Chondrocyte (in vitro differentiated cells): ENCODE results near the gene NDUFB7. TPM values are rescaled to one million over a fixed set of nuclear protein-coding genes. Genes with fewer than 3 reads are reported as not detected.

Source experiments
- DNase-seq: peaks from one replicate; pipeline ENCODE4 v3.0.0; 2021; ENCODE audit warnings: mixed read lengths, low spot score
- H3K27ac Mint-ChIP-seq: one replicate; pipeline ENCODE4 v1.8.0; 2021; ENCODE audit warnings: mild to moderate bottlenecking, moderate library complexity, mixed read lengths; ENCODE audit not compliant: unreplicated experiment
- H3K27me3 Mint-ChIP-seq: 2 replicates; pipeline ENCODE4 v1.8.0; 2021; ENCODE audit warnings: low read depth, mixed read lengths
- H3K36me3 Mint-ChIP-seq: 2 replicates; pipeline ENCODE4 v1.8.0; 2021; ENCODE audit warnings: low read depth, mixed read lengths
- H3K4me1 Mint-ChIP-seq: 2 replicates; pipeline ENCODE4 v1.8.0; 2021; ENCODE audit warnings: low read depth, mild to moderate bottlenecking, mixed read lengths
- H3K4me3 Mint-ChIP-seq: one replicate; pipeline ENCODE4 v1.8.0; 2021; ENCODE audit warnings: mild to moderate bottlenecking, moderate library complexity, mixed read lengths; ENCODE audit not compliant: unreplicated experiment
- H3K9me3 Mint-ChIP-seq: 2 replicates; pipeline ENCODE4 v1.8.0; 2021; ENCODE audit warnings: low read depth, mixed read lengths
- total RNA-seq: library from RNA; stranded (reverse); gene quantifications from 3 replicates; pipeline ENCODE4 v1.2.1, GENCODE V29; 2021
- TF ChIP-seq, protein P1 (sequence below): fragments of 200-600 bp; sonication (generic); IDR thresholded peaks from 2 replicates; pipeline ENCODE4 v1.5.0; 2021; ENCODE audit warnings: antibody characterized with exemption, mild to moderate bottlenecking, moderate library complexity

Gene NDUFB7
- total RNA-seq, 1 donor from 2014 or later: 128 TPM

DNA sequence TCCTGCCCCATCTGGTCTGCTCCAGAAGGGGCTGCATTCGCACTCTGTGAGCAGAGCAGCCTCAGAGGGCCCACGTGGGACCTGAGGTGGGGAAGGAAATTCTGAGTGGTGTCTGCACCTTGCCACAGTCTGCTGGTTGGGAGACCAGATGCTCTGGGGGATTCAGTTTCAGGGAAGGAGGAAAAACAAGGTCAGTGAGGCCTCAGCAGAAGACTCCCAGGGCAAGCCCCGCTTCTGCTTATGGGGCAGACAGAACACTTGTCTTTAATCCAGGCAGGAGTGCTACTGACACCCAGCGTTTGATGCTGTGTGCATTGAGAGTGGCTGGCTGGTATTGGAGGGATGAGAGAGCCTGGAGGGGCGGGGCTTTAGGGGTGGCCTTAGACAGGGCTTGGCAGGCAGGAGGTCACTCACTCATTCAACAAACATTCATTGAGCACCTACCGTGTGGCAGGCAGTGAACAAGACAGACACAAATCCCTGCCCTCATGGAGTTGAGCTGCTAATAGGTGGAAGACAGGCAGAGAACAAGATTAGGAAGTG is 6.1 kb upstream of the NDUFB7 start:
- Mint-ChIP-seq H3K9me3 (no peaks in the 10 kb centered on the region), H3K4me3 (no peak overlapping the region), H3K27ac (no peak overlapping the region), H3K27me3 (no peaks in the 10 kb centered on the region), H3K4me1 (peaks cover 5% of the 10 kb centered on the region), H3K36me3 (no peaks in the 10 kb centered on the region)
- no peak for DNase-seq
- TF ChIP-seq, protein P1, sequence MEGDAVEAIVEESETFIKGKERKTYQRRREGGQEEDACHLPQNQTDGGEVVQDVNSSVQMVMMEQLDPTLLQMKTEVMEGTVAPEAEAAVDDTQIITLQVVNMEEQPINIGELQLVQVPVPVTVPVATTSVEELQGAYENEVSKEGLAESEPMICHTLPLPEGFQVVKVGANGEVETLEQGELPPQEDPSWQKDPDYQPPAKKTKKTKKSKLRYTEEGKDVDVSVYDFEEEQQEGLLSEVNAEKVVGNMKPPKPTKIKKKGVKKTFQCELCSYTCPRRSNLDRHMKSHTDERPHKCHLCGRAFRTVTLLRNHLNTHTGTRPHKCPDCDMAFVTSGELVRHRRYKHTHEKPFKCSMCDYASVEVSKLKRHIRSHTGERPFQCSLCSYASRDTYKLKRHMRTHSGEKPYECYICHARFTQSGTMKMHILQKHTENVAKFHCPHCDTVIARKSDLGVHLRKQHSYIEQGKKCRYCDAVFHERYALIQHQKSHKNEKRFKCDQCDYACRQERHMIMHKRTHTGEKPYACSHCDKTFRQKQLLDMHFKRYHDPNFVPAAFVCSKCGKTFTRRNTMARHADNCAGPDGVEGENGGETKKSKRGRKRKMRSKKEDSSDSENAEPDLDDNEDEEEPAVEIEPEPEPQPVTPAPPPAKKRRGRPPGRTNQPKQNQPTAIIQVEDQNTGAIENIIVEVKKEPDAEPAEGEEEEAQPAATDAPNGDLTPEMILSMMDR: no peak

DNA sequence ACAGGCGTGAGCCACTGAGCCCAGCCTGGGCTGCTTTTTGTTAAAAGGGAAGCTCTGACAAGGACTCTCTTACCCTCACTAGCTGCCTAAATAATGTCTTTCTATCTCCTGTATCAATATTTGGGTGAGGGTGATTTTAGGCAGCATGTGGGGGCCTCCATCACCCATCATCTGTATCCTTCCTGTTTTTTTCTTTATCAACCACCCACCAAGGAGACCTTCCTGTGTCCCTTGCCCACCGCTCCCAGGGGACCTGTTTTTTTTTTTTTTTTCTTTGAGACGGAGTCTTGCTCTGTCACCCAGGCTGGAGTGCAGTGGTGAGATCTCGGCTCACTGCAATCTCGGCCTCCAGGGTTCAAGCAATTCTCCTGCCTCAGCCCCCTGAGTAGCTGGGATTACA is 5.4 kb upstream of the NDUFB7 start:
- H3K4me3 Mint-ChIP-seq: no peak overlapping the region
- no peaks in the 10 kb centered on the region for H3K27me3 Mint-ChIP-seq
- TF ChIP-seq, protein P1: no peak
- H3K9me3 Mint-ChIP-seq: no peaks in the 10 kb centered on the region
- H3K36me3 Mint-ChIP-seq: no peaks in the 10 kb centered on the region
- H3K4me1 Mint-ChIP-seq: peaks cover 5% of the 10 kb centered on the region
- DNase-seq: no peak
- no peak overlapping the region for H3K27ac Mint-ChIP-seq

DNA sequence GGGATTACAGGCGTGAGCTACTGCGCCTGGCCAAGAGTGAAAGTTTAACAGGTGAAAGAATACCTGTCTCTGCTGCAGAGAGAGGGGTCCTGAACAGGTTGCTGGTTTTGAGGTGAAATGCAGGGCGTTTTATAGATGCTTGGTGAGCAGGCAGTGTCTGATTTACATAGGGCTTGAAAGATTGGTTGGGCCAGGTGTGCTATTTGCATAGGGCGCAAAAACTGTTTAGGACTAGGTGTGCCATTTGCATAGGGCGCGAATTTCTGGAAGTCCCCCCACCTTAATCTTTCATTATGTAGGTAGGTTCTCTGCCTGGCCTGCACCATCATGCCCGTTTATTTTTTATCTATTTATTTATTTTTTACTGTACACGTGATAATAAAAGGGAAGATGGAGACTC is 4.5 kb upstream of the NDUFB7 start:
- TF ChIP-seq, protein P1: no peak
- Mint-ChIP-seq H3K36me3 (no peaks in the 10 kb centered on the region), H3K4me3 (no peak overlapping the region)

DNA sequence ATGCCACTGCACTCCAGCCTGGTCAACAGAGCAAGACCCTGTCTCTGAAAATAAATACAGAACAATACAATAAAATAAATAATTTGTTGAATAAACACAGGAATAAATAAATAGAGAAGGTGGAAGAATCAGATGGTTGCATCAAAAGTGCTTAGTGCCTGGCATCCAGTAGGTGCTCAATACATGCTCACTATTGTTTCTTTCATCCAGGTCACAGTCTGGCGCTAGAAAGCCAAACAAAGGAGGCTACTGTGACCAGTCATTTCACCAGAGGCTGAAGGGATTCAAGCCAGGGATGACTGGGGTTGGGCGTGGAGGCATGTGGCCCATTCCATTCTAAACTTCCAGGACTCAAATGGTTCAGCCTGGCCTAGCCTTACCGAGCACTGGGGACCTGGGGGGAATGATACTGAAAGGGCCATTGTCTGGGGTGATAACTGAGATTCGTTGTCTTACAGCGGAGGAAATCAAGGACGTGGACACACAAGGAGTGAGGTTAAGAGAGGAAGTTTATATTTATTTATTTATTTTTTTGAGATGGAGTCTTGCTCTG is 3.6 kb upstream of the NDUFB7 start:
- H3K36me3 Mint-ChIP-seq: no peaks in the 10 kb centered on the region

More for the DNA sequence above, 4.5 kb upstream of the NDUFB7 start:
- Mint-ChIP-seq H3K27me3 (no peaks in the 10 kb centered on the region), H3K4me1 (peaks cover 13% of the 10 kb centered on the region), H3K27ac (no peak overlapping the region), H3K9me3 (no peaks in the 10 kb centered on the region)
- DNase-seq: no peak

DNA sequence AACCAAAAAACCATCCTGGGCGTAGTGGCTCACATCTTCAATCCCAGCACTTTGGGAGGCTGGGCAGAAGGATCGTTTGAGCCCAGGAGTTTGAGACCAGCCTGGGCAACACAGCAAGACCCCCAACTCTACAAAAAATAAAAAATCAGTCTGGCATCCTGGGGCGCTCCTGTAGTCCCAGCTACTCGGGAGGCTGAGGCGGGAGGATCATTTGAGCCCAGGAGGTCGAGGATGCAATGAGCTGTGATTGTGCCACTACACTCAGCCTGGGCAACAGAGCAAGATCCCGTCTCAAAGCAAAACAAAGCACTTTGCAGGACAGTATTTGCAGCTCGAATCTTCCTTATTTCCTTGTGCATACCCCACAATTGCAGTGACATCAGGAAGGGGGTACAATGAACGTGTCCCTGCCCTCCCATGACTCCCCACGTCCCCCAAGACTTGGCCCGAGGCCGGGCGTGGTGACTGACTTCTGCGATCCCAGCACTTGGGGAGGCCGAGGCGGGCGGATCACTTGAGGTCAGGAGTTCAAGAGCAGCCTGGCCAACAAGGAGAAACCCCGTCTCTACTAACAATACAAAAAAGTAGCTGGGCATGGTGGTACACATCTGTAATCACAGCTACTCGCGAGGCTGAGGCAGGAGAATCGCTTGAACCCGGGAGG is 870 bp downstream of the NDUFB7 start:
- peaks cover 2% of the 10 kb centered on the region for H3K36me3 Mint-ChIP-seq
- no peaks in the 10 kb centered on the region for H3K27me3 Mint-ChIP-seq
- TF ChIP-seq, protein P1: no peak
- peak overlapping the region; percentile 94 for H3K4me3 Mint-ChIP-seq
- H3K9me3 Mint-ChIP-seq: no peaks in the 10 kb centered on the region
- H3K27ac Mint-ChIP-seq: peak overlapping the region; percentile 22
- peaks cover 27% of the 10 kb centered on the region for H3K4me1 Mint-ChIP-seq
- no peak for DNase-seq

More for the DNA sequence above, 3.6 kb upstream of the NDUFB7 start:
- H3K4me3 Mint-ChIP-seq: no peak overlapping the region
- H3K27me3 Mint-ChIP-seq: no peaks in the 10 kb centered on the region
- TF ChIP-seq, protein P1: no peak
- no peaks in the 10 kb centered on the region for H3K9me3 Mint-ChIP-seq
- DNase-seq: no peak
- peaks cover 21% of the 10 kb centered on the region for H3K4me1 Mint-ChIP-seq
- H3K27ac Mint-ChIP-seq: no peak overlapping the region
